Measurements from ENCODE around the gene PDCL3.

DNA sequence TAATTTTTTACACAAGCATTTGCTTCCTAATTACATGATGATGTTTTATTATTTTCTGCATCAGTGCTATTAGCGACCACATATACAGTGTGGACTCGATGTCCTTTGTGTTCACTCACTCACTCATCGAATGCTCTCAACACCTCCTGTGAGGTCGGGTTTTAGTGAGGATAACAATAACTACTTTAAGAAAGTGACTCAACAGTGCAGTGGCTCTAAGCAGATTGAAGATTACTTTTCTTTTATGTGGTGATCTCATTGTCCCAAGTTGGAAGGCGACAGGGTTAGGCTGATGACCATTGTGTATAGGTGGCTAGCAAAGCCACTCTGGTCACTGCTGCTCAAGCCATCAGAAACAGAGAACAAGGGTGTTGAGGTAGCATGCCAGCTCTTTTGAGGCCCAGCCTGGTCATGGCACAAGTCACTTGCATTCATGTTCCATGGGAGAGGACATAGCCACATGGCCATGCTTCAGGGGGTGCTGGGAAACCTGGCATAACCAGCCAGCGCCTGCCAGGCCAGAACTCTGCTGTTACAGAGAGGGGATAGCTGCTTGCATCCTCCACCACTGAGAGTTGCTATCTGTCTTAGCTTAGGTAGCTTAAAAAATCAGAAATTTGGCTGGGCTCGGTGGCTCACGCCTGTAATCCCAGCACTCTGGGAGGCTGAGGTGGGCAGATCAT, 60.4 kb downstream of the PDCL3 start:
- TF ChIP-seq JUND (IDR thresholded peaks at IDR 0.05) (no peak), EZH2phosphoT487 (IDR thresholded peaks at IDR 0.05; ENCODE audit: borderline replicate concordance, low read depth) (no peak)

Data from SK-N-SH (cell line).